OCI-LY7 (cell line): ENCODE measurements around the gene COPA. TPM values are rescaled to one million over a fixed set of nuclear protein-coding genes. Genes with fewer than 3 reads are reported as not detected.

ENCODE experiments used
- BruUV-seq: library from RNA; stranded (reverse); fragments of 400-500 nt; replicated peaks from 2 replicates; lab custom pipeline; 2021; lab: Mats Ljungman, UMichigan
- CTCF ChIA-PET: fragments of 300-600 bp; sonication (Branson Sonifier 250); formaldehyde crosslinking; loops from one replicate; lab custom pipeline; 2022; ENCODE audit warnings: antibody characterized with exemption; ENCODE audit not compliant: unreplicated experiment; lab: Charles Lee
- POLR2A ChIA-PET: fragments of 300-600 bp; sonication (Branson Sonifier 250); formaldehyde crosslinking; loops from one replicate; lab custom pipeline; 2022; ENCODE audit warnings: antibody characterized with exemption; lab: Charles Lee
- DNase-seq: peaks from one replicate; pipeline ENCODE4 v3.0.0-alpha.2; 2015; ENCODE audit warnings: low spot score
- H2AFZ ChIP-seq: fragments of 200-600 bp; sonication (generic), shearing (Covaris generic); 2 replicates; pipeline ENCODE4 v1.6.1; 2014; ENCODE audit warnings: mild to moderate bottlenecking, antibody characterized with exemption, low read length, moderate library complexity
- H3K27ac ChIP-seq: fragments of 200-600 bp; sonication (generic); 2 replicates; pipeline ENCODE4 v1.5.1; 2014; ENCODE audit warnings: mixed run types, low read depth, mild to moderate bottlenecking, moderate library complexity, low read length, inconsistent platforms; ENCODE audit not compliant: poor library complexity, severe bottlenecking
- H3K36me3 ChIP-seq: fragments of 200-600 bp; sonication (generic); 2 replicates; pipeline ENCODE4 v1.6.1; 2014; ENCODE audit warnings: mild to moderate bottlenecking, antibody characterized with exemption, low read length, moderate library complexity, mixed read lengths; ENCODE audit not compliant: insufficient read depth
- H3K4me1 ChIP-seq: fragments of 200-600 bp; sonication (generic); 2 replicates; pipeline ENCODE4 v1.5.1; 2014; ENCODE audit warnings: mild to moderate bottlenecking, low read length; ENCODE audit not compliant: insufficient read depth, poor library complexity, severe bottlenecking
- H3K4me2 ChIP-seq: fragments of 200-600 bp; sonication (generic); 2 replicates; pipeline ENCODE4 v1.6.1; 2014; ENCODE audit warnings: mild to moderate bottlenecking, low read length
- H3K4me3 ChIP-seq: fragments of 200-600 bp; sonication (generic); 2 replicates; pipeline ENCODE4 v1.5.1; 2014; ENCODE audit warnings: mild to moderate bottlenecking, low read depth, low read length; ENCODE audit not compliant: poor library complexity, severe bottlenecking
- H3K79me2 ChIP-seq: fragments of 200-600 bp; sonication (generic); 2 replicates; pipeline ENCODE4 v1.6.1; 2016; ENCODE audit warnings: low read depth, mild to moderate bottlenecking, low read length, moderate library complexity, mixed read lengths; ENCODE audit not compliant: insufficient read depth
- H3K9me2 ChIP-seq: fragments of 200-600 bp; sonication (generic); 2 replicates; pipeline ENCODE4 v1.6.1; 2016; ENCODE audit warnings: mild to moderate bottlenecking, low read length, mixed read lengths; ENCODE audit not compliant: insufficient read depth
- H3K9me3 ChIP-seq: fragments of 200-600 bp; sonication (generic); 2 replicates; pipeline ENCODE4 v1.6.1; 2014; ENCODE audit warnings: mild to moderate bottlenecking, mixed run types, low read length, mixed read lengths
- H4K20me1 ChIP-seq: fragments of 200-600 bp; sonication (generic); 2 replicates; pipeline ENCODE4 v1.6.1; 2014; ENCODE audit warnings: mild to moderate bottlenecking, antibody characterized with exemption, low read length, moderate library complexity, mixed read lengths; ENCODE audit not compliant: insufficient read depth
- CTCF ChIP-seq: fragments of 200-600 bp; sonication (generic); conservative IDR thresholded peaks from 2 replicates; pipeline ENCODE4 v1.5.1; 2014; ENCODE audit warnings: mild to moderate bottlenecking, antibody characterized with exemption, low read length, moderate library complexity, mixed read lengths
- EZH2phosphoT487 ChIP-seq: fragments of 200-600 bp; sonication (generic); IDR thresholded peaks from 2 replicates; pipeline ENCODE4 v1.6.1; 2018; ENCODE audit warnings: low read depth, borderline replicate concordance, mild to moderate bottlenecking, mixed run types, antibody characterized with exemption, low read length, moderate library complexity, mixed read lengths
- intact Hi-C: fragments of 100-400 bp; cut with micrococcal nuclease; formaldehyde crosslinking; loops from one replicate; pipeline ENCODE4 v1.10.0; 2022; ENCODE audit not compliant: unreplicated experiment
- total RNA-seq, 2 experiments: library from RNA; depleted of rRNA in 1 of 2; stranded (reverse); fragments of >200 nt in 1 of 2; shearing (Covaris generic) in 1 of 2; gene quantifications; 2 replicates each; pipeline ENCODE4 v1.2.3, GENCODE V29; 2014 to 2022

COPA gene
- total RNA-seq, 2 experiments from 2014 or later = 74.2 to 138 TPM

DNA sequence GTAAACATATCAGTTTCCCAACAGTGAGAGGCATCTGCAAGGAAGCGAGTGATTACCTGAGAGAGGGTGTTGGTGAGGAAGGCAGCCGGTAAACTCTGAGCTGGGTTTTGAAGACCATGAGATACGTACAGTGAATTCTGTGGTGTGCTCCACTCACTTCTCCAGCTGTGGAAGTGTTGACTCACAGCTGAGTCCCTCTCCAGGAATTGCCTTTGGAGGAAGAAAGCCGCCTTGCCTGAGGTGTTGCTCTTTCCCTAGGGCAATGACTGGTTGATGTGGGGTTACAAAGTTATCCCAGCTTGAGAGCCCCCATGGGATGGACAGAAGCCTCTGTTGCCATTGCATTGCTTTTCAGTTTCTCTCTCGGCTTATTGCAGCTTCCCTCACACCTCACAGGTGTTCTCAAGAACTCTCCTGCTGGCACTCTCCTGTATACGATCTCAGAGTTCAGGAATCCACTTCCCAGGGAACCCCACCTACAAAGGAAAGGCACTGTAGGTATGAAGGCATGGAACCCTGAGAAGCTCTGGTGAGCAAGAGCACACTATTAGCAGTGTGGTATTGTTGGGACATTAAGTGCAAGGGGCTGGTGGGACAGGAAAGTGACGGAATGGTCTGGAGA lies 34.6 kb upstream of the COPA start:
- intact Hi-C loops = no loop called here
- no peak for TF ChIP-seq CTCF
- TF ChIP-seq EZH2phosphoT487 = no peak
- CTCF ChIA-PET = interaction anchor here (0.9 to 2.0 kb wide), 4 partner anchors 25 to 277 kb away, joined by 3 to 8 read pairs (median 5); no protein-coding TSS in a partner anchor

GRCh38 chr1:160376525-160377131 lies 33.6 kb upstream of the COPA start:
- intact Hi-C loops = loop anchor here (1.0 kb wide), 3 partner anchors 85 to 275 kb away; no protein-coding TSS in a partner anchor
- DNase-seq = peak; percentile 81

More for the DNA sequence above, 34.6 kb upstream of the COPA start:
- H3K79me2 ChIP-seq = no peaks in the 10 kb centered on the region
- no peaks in the 10 kb centered on the region for H3K36me3 ChIP-seq
- H3K9me3 ChIP-seq = no peaks in the 10 kb centered on the region
- no peak overlapping the region for H2AFZ ChIP-seq
- no peak overlapping the region for H3K27ac ChIP-seq
- no peaks in the 10 kb centered on the region for H4K20me1 ChIP-seq
- peaks cover 21% of the 10 kb centered on the region for H3K4me1 ChIP-seq
- no peak for DNase-seq
- no peak overlapping the region for H3K4me3 ChIP-seq
- no peaks in the 10 kb centered on the region for H3K9me2 ChIP-seq
- H3K4me2 ChIP-seq = no peak overlapping the region
- POLR2A ChIA-PET = interaction anchor here (0.6 to 1.1 kb wide), 5 partner anchors 19 to 428 kb away, joined by 3 read pairs; partner anchors contain the start of gene DCAF8
- BruUV-seq = no TSS peak

More at GRCh38 chr1:160376525-160377131, 33.6 kb upstream of the COPA start:
- ChIA-PET CTCF (interaction anchor here (0.6 to 2.0 kb wide), 9 partner anchors 9 to 276 kb away, joined by 3 to 8 read pairs (median 5); no protein-coding TSS in a partner anchor), POLR2A (interaction anchor here (0.6 to 1.5 kb wide), 11 partner anchors 10 to 331 kb away, joined by 3 to 9 read pairs (median 3); partner anchors contain the start of genes DCAF8 and NHLH1)
- Histone ChIP-seq H2AFZ (peak overlapping the region; percentile 96), H3K36me3 (no peaks in the 10 kb centered on the region), H3K9me3 (no peaks in the 10 kb centered on the region), H3K4me1 (peaks cover 21% of the 10 kb centered on the region), H3K4me3 (no peak overlapping the region), H3K4me2 (peak overlapping the region; percentile 55), H3K9me2 (no peaks in the 10 kb centered on the region), H3K79me2 (no peaks in the 10 kb centered on the region), H4K20me1 (no peaks in the 10 kb centered on the region), H3K27ac (peak overlapping the region; percentile 44)
- TF ChIP-seq EZH2phosphoT487 = no peak
- TF ChIP-seq CTCF = peak; percentile 99
- BruUV-seq = no TSS peak
